ENCODE measurements around the gene CD82.

Gene CD82

DNA sequence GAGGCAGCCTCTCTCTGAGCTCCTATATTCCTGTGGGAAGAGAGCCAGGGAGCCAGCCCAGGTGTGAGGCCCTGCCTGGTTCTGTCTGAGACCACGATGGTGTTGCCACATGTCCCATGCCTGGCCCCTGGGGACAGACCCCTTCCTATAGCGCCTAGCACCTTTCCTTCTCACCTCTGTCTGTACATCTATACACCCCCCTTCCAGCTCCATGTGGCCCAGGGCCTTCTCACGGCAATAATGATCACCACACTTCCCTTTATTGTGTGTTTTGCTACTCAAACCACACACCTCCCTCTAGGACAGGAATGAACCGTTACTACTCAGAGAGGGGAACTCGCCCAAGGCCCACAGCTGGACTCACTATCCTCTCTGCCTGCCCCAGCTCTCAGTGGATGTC, 12.8 kb downstream of the CD82 start:
- DNase-seq, result no peak

DNA sequence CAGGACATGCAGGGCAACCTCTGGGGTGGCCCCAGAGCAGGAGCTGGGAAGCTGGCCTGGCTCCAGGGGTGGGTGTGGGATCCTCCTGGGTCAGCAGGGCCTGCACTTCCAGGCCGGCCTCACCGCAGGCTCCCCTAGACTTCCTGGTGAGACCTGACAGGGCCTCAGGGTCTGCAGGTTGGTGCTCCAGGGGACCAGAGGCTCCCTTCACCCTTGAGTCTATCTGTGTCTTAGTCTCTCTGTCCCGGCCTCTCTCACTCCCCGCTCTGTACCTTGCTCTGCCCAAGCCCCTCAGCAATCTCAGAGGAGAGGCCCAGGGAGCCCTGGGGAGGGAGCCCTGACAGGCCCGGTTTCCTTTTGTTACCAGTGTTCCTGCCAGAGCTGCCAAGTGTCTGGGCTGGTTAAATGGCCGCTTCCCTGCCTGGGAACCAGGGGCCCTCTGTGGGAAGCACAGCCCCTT, 13.9 kb downstream of the CD82 start:
- DNase-seq, result no peak

- DNase-seq, result no peak
Measured at GRCh38 chr11:44580701-44581100, 15.2 kb downstream of the CD82 start.

GRCh38 chr11:44581246-44581645, 15.8 kb downstream of the CD82 start:
- no peak for DNase-seq

GRCh38 chr11:44582641-44583352, 17.3 kb downstream of the CD82 start:
- DNase-seq, result no peak

- no peak for DNase-seq
Measured at GRCh38 chr11:44583353-44583669, 17.8 kb downstream of the CD82 start.

- DNase-seq, result no peak
Measured at GRCh38 chr11:44585421-44585820, 20.0 kb downstream of the CD82 start.

DNA sequence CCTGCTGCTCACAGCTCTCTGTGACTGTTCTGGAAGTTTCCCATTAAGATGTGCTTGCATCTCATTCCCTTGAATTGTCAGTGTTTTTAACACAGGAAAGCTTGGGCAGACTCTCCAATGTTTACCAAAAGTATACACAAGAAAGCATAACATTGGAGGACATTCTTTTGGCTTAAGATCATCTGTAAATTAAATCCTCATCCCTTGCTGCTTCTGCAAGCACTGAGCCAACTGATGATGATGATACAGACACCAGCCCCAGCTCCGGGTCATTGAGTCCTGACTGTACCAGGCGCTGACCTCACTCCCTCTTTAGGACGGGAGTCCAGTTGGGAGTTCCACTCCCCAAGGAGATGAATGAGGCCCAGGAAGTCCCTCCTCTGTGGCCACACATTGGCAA, 23.8 kb downstream of the CD82 start:
- no peak for DNase-seq

DNA sequence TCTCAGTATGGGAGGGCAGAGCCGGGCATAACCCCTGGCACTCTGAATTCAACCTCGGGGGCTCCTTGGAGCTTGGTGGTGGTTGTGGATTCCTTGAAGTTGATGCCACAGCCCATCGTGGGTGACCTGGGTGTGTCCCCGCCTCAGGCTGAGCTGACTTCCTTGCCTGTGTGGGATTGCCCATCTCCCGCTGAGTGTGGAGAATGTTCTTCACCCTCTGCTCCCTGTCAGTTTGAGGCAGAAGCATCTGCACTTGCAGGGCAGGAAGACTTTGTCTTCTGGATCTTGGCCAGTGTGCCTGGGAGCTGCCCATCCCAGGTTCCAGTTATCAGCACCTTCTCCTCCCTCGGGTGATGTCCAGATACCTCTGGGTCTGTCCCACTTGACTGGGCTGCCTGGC, 25.3 kb downstream of the CD82 start:
- no peak for DNase-seq

DNA sequence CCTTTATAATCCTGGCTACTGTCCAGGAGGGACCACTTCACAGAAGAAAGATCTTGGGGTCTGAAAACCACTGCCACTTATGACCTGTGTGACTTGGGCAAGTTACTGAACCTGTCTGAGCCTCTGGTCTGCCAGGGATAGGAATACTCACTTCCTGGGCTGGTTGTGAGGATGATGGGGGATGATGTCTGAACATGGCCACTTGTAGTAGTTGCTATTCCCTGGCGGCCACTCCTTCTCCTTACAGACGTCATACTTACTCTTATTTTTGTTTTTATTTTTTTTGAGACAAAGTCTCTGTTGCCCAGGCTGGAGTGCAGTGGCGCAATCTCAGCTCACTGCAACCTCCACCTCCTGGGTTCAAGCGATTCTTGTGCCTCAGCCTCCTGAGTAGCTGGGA, 26.1 kb downstream of the CD82 start:
- DNase-seq, result no peak

GRCh38 chr11:44592125-44592940, 26.9 kb downstream of the CD82 start:
- no peak for DNase-seq

- DNase-seq, result no peak
Measured at GRCh38 chr11:44593251-44593650, 27.8 kb downstream of the CD82 start.

GRCh38 chr11:44595006-44595405, 29.5 kb downstream of the CD82 start:
- DNase-seq, result no peak

GRCh38 chr11:44595964-44596381, 30.5 kb downstream of the CD82 start:
- DNase-seq, result no peak

DNA sequence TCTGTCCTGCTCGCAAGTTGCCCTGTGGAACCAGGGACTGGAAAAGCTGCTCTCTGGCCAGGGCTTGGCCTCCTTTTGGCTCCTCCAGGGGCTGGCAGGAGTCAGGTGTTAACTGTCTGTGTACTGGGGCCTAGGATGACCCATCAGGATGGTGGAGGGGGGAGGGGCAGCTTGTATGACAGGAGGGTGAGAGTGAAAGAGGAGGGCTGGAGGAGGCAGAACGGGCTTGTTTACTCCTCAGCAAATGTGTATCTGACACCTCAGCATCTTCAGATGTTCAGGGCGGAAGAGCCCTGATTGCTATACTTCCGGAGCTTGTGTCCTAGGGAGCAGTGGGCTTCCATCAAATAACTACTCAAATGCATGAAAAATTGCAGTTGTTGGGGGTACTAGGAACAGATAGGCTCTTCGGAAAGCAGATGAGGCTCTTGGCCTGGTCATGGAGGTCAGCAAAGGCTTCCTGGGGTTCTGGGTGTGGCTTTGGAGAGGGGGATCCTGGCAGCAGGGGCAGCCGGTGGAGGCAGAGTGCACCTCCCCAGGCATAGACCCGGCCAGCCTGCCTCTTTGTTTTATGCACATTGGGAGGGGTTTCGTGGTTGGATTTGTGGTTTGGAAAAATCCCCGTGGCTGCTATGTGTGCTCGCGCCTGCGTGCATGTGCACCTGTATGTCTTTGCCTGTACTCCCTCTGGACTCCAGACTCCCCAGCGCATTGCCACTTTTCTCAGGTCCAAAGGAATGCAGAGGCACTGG, 31.2 kb downstream of the CD82 start:
- peak; percentile 86 for DNase-seq

DNA sequence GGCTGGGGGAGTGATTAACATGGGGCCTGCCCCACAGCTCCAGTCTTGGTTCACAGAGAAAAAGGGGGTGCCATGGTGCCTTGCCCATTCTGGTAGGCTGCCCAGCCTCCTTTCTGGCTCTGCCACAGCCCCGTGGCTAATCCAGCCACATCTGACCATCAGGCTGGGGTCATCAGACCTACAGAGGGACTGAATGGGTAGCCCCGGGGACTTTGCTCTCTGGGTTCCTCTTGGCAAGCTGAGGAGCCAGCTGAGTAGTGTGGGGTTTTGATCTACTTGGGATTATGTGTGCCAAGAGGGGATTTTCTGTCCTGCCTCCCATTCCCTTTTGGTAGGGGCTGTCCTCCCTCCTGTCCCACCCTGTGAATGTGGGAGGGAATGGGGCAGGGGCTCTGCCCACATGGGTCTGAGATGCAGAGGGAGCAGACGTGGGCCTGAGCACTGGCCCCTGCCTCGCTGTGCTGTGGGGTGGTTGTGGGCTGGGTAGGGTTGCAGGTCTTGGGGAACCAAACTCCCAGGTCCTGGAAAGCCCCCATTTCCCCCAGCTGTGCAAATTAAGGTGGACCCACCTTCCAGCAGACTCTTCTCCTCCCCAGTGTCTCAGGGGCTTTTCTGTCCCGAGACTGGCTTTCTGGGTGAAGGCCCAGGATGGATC, 32.0 kb downstream of the CD82 start:
- no peak for DNase-seq

DNA sequence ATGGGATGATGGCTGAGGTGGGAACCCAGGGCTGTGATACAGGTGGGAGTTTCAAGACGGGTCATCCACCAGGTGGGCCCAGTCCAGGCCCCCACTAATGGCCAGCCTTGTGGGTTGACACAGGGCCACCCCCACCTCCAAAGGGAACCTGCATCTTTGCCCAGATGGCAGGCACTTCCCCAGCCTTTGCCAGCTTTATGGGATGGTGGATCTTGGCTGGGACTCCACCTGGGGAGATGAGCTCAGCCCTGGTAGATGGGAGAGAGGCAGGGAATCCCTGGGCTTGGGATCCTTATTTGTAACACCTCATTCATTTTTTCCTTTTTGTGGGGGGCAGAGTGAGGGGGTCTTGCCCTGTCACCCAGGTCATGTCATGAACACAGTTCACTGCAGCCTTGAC, 33.4 kb downstream of the CD82 start:
- DNase-seq, result no peak

DNA sequence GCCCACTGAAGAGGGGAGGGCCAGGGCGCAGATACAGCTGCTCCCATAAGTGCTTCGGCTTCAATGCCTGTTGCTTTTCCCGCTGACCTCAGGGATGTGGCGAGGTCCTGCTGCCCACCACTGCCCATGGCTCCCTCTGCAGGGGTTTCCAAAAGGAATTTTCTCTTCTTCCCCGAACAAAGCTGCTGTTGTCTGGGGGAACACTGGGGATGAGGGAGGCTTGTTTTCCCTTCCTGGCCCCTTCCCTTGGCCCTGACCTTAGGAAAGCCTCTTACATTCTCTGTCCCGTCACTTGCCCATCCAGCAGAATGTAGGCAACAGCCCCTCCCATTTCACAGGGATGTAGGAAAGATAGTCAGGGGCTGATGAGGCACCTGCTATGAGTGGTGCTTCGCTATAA, 34.8 kb downstream of the CD82 start:
- no peak for DNase-seq

DNA sequence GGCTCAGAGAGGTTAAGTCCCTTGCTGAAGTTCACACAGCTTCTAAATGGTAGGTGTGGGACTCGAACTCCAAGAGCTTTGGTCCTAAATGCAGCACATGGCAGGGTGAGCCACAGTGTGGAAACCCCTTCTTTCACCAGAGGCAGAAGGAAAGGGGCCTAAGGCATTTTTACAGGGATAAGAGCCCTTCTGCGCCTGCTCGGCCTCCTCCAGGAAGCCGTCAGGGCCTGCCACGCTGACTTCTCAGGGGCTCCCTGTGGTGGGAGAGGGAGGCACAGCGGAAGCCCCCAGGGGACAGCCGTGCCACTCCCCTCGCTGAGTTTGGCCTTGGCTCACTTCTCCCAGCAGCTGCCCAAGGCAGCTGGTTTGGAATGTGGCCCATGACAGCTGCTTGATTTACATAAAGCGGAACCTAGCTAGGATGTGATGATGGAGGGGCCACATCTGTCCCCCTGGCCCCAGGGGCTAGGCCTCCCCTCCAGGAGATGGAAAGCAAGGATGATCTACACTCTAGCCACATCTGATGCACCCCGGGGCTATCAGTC, 35.4 kb downstream of the CD82 start:
- no peak for DNase-seq

DNA sequence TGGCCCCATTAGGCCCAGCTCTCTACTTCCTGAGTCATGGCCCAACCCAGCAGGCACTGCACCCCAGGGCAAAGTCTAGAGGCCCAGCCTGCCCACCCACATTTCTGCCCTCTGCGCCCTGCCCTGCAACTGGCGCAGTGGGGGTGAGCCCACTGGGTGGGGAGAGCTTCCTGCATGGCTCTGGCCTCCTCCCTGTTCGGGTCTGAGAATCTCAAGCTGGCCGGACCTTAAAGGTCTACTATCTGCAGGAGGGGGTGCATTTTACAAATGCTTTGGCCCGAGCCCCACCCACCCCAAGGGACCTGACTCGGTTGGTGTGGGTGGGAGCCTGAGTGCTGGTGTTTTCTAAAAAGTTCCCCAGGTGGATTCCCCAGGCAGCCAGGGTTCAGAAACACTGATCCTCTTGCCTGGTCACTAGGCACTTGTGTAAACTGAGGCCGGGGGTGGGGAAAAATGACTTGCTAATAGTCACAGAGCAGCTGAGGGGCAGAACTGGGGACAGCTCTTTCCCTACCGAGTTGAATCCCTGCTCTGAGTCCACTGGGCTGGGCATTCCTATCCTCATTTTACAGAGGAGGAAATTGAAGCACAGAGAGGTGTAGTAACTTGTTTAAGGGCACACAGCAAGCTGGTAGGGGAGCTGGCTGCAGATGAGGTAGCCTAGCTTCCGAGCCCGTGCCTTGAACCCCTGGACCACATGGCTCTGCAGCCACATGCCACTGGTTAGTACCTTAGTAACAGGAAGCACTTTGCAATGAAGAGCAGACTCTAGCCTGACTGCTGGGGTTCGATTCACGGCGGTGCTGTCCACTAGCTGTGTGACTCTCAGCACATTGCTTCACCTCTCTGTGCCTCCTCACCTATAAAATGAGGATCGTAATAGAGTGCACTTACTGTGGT, 36.3 kb downstream of the CD82 start:
- no peak for DNase-seq

DNA sequence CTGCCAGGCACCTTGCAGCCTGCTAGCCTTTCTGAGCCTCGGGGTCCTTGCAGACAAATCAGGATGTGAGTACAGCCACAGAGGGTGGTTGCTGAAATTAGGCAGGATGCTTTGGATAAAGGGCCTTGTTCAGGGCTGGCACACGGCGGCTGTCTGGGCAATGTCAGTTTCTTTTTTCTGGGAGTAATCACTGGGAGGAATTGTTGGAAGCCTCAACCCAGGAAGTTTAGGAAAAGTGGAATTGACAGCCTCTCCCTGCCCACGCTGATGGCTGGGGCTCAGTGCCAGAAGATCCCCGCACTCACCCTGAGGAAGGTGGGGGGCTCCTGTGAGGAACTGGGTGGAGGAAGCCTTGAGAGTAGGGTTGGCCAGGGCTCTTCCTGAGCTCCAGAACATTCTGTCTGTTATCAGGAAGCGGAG, 37.4 kb downstream of the CD82 start:
- DNase-seq, result no peak

- no peak for DNase-seq
Measured at GRCh38 chr11:44604171-44604581, 38.7 kb downstream of the CD82 start.

Data from activated CD4-positive, alpha-beta T cell treated with anti-CD3 and anti-CD28 coated beads, Interleukin-2, Interleukin-6, amounts not matched to agents 100 ng/mL and 50 ng/mL, durations not matched to agents 16 hours and 8 hours (primary cell).